Cardiac muscle cell (in vitro differentiated cells and primary cell): ENCODE data around the gene MIAT. TPM values are rescaled to one million over a fixed set of nuclear protein-coding genes. Genes with fewer than 3 reads are reported as not detected.

ENCODE experiments used
- DNase-seq, 2 donors: peaks; one replicate each; pipeline versions ENCODE4 v3.0.0 to v3.0.0-alpha.2; 2010 to 2017; ENCODE audit warnings: low read depth in 1 of 2, low spot score in 1 of 2
- H3K27ac ChIP-seq: fragments of 200-600 bp; sonication (generic); 2 replicates; pipeline ENCODE4 v1.5.1; 2016
- H3K27me3 ChIP-seq: fragments of 200-600 bp; sonication (generic); 2 replicates; pipeline ENCODE4 v1.6.0; 2016; ENCODE audit warnings: control low read depth
- H3K36me3 ChIP-seq: fragments of 200-600 bp; sonication (generic); 2 replicates; pipeline ENCODE4 v1.5.1; 2016; ENCODE audit warnings: control low read depth
- H3K4me1 ChIP-seq: fragments of 200-600 bp; sonication (generic); 2 replicates; pipeline ENCODE4 v1.8.1; 2017; ENCODE audit warnings: low read depth, mild to moderate bottlenecking, mixed run types
- H3K4me3 ChIP-seq: fragments of 200-600 bp; sonication (generic); 2 replicates; pipeline ENCODE4 v1.5.1; 2016; ENCODE audit warnings: mild to moderate bottlenecking
- H3K9me3 ChIP-seq: fragments of 200-600 bp; sonication (generic); 2 replicates; pipeline ENCODE4 v1.5.1; 2017; ENCODE audit warnings: low read depth, mild to moderate bottlenecking, control low read depth
- CTCF ChIP-seq: IDR thresholded peaks from 2 replicates; pipeline ENCODE4 v1.5.1; 2012; ENCODE audit warnings: low read depth, mild to moderate bottlenecking, low read length
- polyA plus RNA-seq: library from polyadenylated mRNA; unstranded; fragments of >200 nt; fragmentation: Nextera tagmentation; extraction: Ambion mirVana; gene quantifications from 2 replicates; pipeline ENCODE4 v1.2.1, GENCODE V29; 2016
- total RNA-seq: library from RNA; depleted of rRNA; stranded (reverse); fragments of >200 nt; gene quantifications from 2 replicates; pipeline ENCODE4 v1.2.3, GENCODE V29; 2016

Gene MIAT
- 0.21 and 0.66 TPM in 2 replicates for total RNA-seq
- 0.11 and 0.30 TPM in 2 replicates for polyA plus RNA-seq

GRCh38 chr22:26656891-26657851 lies at the start of gene MIAT:
MIAT (plus strand) TSS chr22:26657588.
- peaks cover 8% of the 10 kb centered on the region for H3K4me1 ChIP-seq
- no peaks in the 10 kb centered on the region for H3K36me3 ChIP-seq
- H3K27ac ChIP-seq: no peak within 1 kb of the TSS
- H3K27me3 ChIP-seq: peaks cover 65% of the 10 kb centered on the region
- no peaks in the 10 kb centered on the region for H3K9me3 ChIP-seq
- DNase-seq: peak in 1 of 2 donors; percentile 10
- peak within 1 kb of the TSS; percentile 34 for H3K4me3 ChIP-seq
- TF ChIP-seq CTCF: no peak

- no peak overlapping the region for H3K27ac ChIP-seq
- H3K27me3 ChIP-seq: no peaks in the 10 kb centered on the region
- no peaks in the 10 kb centered on the region for H3K36me3 ChIP-seq
- no peaks in the 10 kb centered on the region for H3K4me1 ChIP-seq
- no peak for DNase-seq
- H3K4me3 ChIP-seq: no peak overlapping the region
- no peak for TF ChIP-seq CTCF
- no peaks in the 10 kb centered on the region for H3K9me3 ChIP-seq
These were observed 49.3 kb upstream of the MIAT start for GRCh38 chr22:26608129-26608528.

- TF ChIP-seq CTCF: no peak
- Histone ChIP-seq H3K36me3 (no peaks in the 10 kb centered on the region), H3K9me3 (no peaks in the 10 kb centered on the region), H3K4me1 (no peaks in the 10 kb centered on the region), H3K27me3 (peaks cover 6% of the 10 kb centered on the region), H3K27ac (no peak overlapping the region), H3K4me3 (no peak overlapping the region)
- DNase-seq: no peak
These were observed 48.1 kb upstream of the MIAT start for GRCh38 chr22:26609287-26609686.

GRCh38 chr22:26610072-26610958 lies 47.1 kb upstream of the MIAT start:
- DNase-seq: peak in 1 of 2 donors; percentile 91
- no peak for TF ChIP-seq CTCF
- no peak overlapping the region for H3K27ac ChIP-seq
- no peak overlapping the region for H3K4me3 ChIP-seq
- peaks cover 11% of the 10 kb centered on the region for H3K27me3 ChIP-seq
- H3K9me3 ChIP-seq: no peaks in the 10 kb centered on the region
- no peaks in the 10 kb centered on the region for H3K36me3 ChIP-seq
- no peaks in the 10 kb centered on the region for H3K4me1 ChIP-seq

DNA sequence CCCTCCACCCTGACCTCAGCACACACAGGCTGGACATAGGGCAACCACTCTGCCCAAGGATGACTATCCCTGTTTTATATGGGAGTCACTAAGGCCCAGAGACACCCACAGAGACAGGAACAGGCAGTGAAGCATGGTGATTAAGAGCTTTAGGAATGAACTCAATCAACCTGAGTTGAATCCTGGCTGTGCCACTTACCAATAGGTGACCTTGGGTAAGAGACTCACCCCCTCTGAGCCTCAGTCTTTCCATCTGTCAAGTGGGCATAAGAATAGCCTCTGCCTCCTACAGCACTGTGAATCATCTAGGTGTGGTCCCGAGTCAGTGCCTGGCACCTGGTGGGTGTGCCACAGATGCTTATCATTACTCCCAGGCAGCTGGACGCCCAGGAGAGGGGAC lies 46.4 kb upstream of the MIAT start:
- H3K27ac ChIP-seq: no peak overlapping the region
- no peaks in the 10 kb centered on the region for H3K9me3 ChIP-seq
- H3K27me3 ChIP-seq: peaks cover 11% of the 10 kb centered on the region
- no peak overlapping the region for H3K4me3 ChIP-seq
- TF ChIP-seq CTCF: no peak
- H3K4me1 ChIP-seq: no peaks in the 10 kb centered on the region
- no peak for DNase-seq
- no peaks in the 10 kb centered on the region for H3K36me3 ChIP-seq
